DMS79 treated with DMSO at 0.1 percent for 48 hours (cell line): Measurements from ENCODE around the gene STT3B.

Experiments used
- DNase-seq: peaks from one replicate; lab custom pipeline; 2025; lab: John Stamatoyannopoulos, UW

STT3B gene

GRCh38 chr3:31652296-31652695, 119.6 kb downstream of the STT3B start:
- DNase-seq = no peak

GRCh38 chr3:31653464-31653863, 120.7 kb downstream of the STT3B start:
- no peak for DNase-seq

GRCh38 chr3:31654998-31655397, 122.3 kb downstream of the STT3B start:
- DNase-seq = no peak

GRCh38 chr3:31659246-31659645, 126.5 kb downstream of the STT3B start:
- no peak for DNase-seq

GRCh38 chr3:31661286-31661685, 128.6 kb downstream of the STT3B start:
- no peak for DNase-seq

- DNase-seq = no peak
Measured at GRCh38 chr3:31661993-31662670, 129.4 kb downstream of the STT3B start.

- DNase-seq = no peak
Measured at GRCh38 chr3:31664031-31664430, 131.3 kb downstream of the STT3B start.

- no peak for DNase-seq
Measured at GRCh38 chr3:31667582-31667981, 134.9 kb downstream of the STT3B start.

GRCh38 chr3:31668242-31668641, 135.5 kb downstream of the STT3B start:
- DNase-seq = no peak

- no peak for DNase-seq
Measured at GRCh38 chr3:31670136-31670535, 137.4 kb downstream of the STT3B start.

GRCh38 chr3:31670722-31671121, 138.0 kb downstream of the STT3B start:
- no peak for DNase-seq

- no peak for DNase-seq
Measured at GRCh38 chr3:31671451-31671850, 138.7 kb downstream of the STT3B start.

- DNase-seq = no peak
Measured at GRCh38 chr3:31671976-31672375, 139.3 kb downstream of the STT3B start.

GRCh38 chr3:31673950-31674349, 141.2 kb downstream of the STT3B start:
- no peak for DNase-seq

GRCh38 chr3:31676556-31676955, 143.8 kb downstream of the STT3B start:
- no peak for DNase-seq

- DNase-seq = no peak
Measured at GRCh38 chr3:31680072-31680870, 147.5 kb downstream of the STT3B start.
